HG03064 (cell line): ENCODE data around the gene KAZN.

Experiments used
- ATAC-seq: cut with Tn5 transposase; IDR thresholded peaks from one replicate; pipeline ENCODE4 v1.9.1; 2021; ENCODE audit warnings: low read depth; ENCODE audit not compliant: unreplicated experiment

Gene KAZN

GRCh38 chr1:14705824-14706223 is 107.3 kb downstream of the KAZN start:
- no peak for ATAC-seq

- no peak for ATAC-seq
These were observed 108.1 kb downstream of the KAZN start for GRCh38 chr1:14706631-14707030.

GRCh38 chr1:14707531-14708445 is 109.3 kb downstream of the KAZN start:
- no peak for ATAC-seq

DNA sequence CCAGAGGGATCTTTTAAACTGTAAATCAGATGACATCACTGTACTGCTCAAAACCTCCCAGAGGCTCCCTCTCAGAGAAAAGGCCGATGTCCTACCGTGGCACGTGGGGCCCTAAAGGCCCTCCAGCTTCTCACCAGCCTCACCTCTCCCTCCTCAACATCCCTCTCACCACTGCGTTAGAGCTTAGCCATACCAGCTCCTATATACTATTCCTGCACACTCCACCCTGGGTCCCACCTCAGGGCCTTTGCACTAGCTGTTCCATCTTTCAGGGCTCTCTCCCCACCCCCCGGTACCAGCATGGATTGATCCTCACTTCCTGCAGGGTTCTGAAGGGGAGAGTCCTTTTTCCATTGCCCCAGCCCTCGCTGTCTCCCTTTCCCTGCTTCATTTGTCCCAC is 111.8 kb downstream of the KAZN start:
- no peak for ATAC-seq

DNA sequence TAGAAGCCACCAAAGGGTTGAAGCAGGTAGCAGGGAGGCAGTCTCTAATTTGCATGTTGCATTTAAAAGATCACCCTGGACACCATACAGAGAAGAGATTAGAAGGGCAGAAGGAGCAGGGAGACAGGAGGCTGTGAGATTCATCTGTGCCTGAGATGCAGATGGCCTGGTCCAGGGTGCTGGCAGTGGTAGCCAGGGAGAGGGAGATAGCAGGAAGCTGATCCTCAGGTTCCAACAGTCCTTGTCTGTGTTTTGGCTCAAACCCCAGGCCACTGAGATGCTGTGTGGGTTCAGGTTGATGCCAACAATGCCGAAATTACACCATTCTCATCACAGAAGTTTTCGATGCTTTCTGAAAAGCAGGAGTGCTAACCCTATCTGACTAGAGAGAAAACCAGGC is 113.7 kb downstream of the KAZN start:
- ATAC-seq = no peak

DNA sequence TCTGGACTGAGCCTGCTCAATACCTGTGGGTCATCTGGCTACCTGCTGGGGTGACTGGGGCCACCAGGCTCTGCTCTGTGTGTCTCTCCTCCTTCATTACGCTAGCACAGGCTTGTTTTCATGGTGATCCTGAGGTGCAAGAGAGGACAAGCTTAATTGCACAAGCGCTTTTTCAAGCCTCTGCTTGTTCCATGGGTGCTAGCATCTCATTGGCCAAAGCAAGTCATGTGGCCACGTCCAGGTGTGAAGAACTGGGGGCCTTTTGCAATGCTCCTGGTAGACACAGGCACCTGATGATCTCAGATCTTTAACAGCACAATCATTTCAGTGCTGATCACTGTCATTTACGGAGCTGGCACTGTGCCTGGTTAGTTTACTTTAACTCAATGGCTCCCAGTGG is 114.6 kb downstream of the KAZN start:
- ATAC-seq = no peak

- no peak for ATAC-seq
These were observed 116.8 kb downstream of the KAZN start for GRCh38 chr1:14715266-14715665.

DNA sequence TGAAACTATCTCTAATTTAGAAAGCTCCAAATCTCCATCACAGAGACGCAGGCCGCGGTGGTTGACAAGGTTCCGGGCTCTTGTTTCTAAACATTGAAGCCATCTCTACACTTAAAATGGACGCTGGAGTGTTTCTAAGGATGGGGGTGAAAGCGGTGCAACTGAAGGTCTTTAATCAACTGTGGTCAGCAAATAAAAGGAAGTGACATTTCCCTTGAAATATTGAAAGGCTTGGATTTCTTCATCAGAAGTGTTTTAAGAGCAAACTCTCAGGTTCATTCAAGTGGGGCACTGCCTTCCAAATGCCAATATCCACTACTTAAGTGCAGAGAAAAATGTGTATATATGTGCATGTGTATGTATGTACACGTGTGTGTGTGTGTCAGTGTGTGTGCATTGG is 117.3 kb downstream of the KAZN start:
- ATAC-seq = no peak

- ATAC-seq = no peak
These were observed 118.0 kb downstream of the KAZN start for GRCh38 chr1:14716474-14716873.

GRCh38 chr1:14718476-14718875 is 120.0 kb downstream of the KAZN start:
- ATAC-seq = no peak

- no peak for ATAC-seq
These were observed 124.9 kb downstream of the KAZN start for GRCh38 chr1:14723401-14723800.

DNA sequence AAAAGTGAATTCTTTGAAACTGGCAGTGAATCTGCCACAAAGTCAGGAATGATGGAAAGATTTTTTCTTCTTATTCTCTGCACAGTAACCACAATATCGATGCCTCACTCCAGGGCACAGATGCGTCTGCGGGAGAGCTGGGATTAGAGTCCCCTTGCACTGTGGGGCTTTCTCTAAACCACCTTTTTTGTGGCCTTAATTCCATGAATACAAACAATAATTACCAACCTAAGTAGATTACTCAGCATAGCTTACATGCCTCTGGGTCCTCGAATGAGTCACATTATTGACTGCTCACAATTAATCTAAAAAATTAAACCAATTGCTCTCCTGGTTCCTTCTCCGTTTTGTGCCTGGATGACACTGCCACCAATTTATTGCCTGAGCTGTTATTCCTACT is 125.8 kb downstream of the KAZN start:
- ATAC-seq = no peak

- ATAC-seq = no peak
These were observed 126.2 kb downstream of the KAZN start for GRCh38 chr1:14724678-14725077.

- no peak for ATAC-seq
These were observed 126.8 kb downstream of the KAZN start for GRCh38 chr1:14725238-14725637.

- no peak for ATAC-seq
These were observed 127.2 kb downstream of the KAZN start for GRCh38 chr1:14725695-14726094.

DNA sequence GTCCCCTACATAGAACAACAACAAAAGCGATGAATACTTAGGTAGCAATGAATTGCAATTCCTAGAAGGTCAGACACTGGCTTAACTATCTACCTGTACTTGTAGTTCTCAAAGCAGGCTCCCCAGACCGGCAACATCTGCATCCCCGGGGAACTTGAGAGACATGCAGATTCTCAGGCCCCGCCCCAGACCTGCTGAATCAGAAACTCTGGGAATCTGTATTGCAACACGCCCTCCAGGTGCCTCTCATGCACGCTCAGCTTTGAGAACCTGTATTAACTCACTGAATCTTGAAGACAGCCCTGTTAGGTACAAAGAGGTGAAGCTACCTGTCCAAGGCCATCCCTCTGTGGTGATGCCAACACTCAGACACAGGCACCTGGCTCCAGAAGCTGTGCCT is 128.1 kb downstream of the KAZN start:
- ATAC-seq = no peak

- ATAC-seq = no peak
These were observed 130.0 kb downstream of the KAZN start for GRCh38 chr1:14728516-14728915.

DNA sequence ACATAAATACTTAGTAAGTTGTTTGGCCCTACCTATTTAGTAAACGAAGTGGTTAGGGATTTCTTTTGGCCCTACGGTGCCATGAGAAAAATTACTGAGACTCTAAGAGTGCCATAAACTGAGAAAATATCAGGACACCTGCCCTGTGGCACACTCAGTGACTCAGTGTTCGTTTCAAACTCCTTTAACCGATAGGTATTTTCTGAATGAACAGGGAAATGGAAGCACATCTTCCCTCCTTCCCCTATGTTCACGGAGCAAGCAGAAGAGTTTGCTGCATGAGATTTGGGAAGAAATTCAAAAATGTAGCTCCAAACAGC is 134.2 kb downstream of the KAZN start:
- ATAC-seq = no peak

DNA sequence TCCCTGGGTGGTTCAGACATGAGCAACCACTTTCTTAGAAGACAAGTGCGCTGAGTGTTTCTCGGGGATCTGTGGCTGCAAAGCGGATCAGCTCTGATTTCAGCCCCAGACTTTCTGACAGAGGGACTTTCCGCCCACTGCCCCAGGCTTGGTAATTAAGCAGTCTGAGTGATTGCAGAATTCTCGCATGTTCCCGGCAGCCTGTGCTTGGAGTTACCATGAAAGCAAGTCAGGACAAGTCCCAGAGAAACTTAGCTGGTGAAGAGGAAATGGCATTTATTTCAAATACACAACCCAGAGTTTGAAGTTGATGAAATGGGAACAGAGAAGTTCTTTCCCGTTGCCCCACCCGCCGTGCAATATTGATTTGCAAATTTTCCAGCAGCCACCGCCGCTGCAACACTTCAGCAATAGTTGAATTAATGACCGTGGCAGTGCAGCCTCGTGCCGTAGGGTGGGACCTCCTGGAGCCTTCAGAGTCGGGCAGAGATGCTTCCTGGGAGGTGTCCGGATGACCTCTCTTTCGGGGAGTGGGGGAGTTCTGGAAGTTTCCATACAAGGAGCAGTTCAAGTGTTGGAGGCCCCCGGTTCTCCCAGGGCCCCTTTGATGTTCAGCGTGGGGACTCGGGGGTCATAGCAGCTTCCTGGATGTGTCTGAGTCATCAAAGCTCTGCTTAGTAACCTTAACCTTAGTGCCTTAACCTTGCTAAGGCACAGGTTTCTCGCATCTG is 134.7 kb downstream of the KAZN start:
- ATAC-seq = no peak

DNA sequence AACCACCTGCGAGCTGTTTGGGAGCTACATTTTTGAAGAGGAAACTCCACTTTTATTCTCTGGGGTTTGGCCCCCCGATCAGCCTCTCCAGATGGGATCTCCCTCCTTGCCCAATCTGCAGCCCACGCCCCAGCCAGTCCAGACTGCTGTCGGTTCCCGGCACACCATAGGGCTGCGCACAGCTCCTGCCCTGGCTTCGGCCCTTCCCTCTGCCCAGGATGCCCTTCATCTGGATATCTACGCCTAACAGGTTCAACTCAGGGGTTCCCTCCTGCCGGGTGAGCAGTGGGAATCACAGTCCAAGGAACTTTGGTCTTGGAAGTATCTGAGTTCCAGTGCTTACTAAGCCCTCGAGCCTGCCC is 135.3 kb downstream of the KAZN start:
- ATAC-seq = no peak

- ATAC-seq = no peak
These were observed 137.4 kb downstream of the KAZN start for GRCh38 chr1:14735841-14736240.

DNA sequence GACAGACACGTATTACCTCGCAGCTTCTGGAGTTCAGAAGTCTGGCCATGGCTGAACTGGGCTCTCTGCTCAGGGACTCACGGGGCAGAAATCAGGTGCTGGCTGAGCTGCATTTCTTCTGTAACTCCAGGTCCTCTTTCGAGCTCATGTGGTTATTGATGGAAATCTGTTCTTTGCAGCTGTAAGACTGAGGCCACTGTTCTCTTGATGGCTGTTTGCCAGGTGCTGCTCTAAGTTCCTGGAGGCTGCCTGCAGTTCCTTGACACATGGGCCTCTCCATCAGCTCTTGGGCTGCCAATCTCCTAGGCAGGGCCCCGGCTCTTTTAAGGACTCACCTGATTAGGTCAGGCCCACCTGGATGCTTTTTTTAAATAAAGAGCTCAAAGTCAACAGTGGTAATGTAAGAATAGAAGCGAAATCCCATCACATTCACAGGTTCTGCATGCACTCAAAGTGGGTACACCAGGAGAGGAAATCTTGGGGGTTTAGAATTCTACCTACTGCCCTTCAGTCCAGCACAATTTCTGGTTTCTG is 139.1 kb downstream of the KAZN start:
- ATAC-seq = no peak
